K562 (cell line): ENCODE results near the gene DOK1. TPM values are rescaled to one million over a fixed set of nuclear protein-coding genes. Genes with fewer than 3 reads are reported as not detected.
A peak's percentile ranks its signal among the peaks of the same experiment; 100 is the strongest.

Experiments used
- ATAC-seq: fragments of 200-7000 bp; cut with Tn5 transposase; 3 replicates; pipeline ENCODE4 v1.9.1; 2020; ENCODE audit warnings: moderate library complexity
- BruUV-seq: library from RNA; stranded (reverse); fragments of 400-500 nt; replicated peaks from 2 replicates; lab custom pipeline; 2021; lab: Mats Ljungman, UMichigan
- CTCF ChIA-PET: fragments of 300-600 bp; formaldehyde crosslinking; extraction: SDS; loops from one replicate; lab custom pipeline; 2021; ENCODE audit warnings: low intra/inter-chr PET ratio; lab: Yijun Ruan, JAX
- POLR2A ChIA-PET: fragments of 300-600, 350-650 bp; sonication (Branson Sonifier 250); formaldehyde crosslinking; extraction: SDS; loops from one replicate; lab custom pipeline; 2021; ENCODE audit warnings: antibody characterized with exemption, inconsistent platforms; lab: Yijun Ruan, JAX
- DNase-seq, 4 experiments: peaks; one replicate each; pipeline versions ENCODE4 v3.0.0 to v3.0.0-alpha.2; 2011 to 2018; ENCODE audit warnings: low spot score in 3 of 4, mixed read lengths in 3 of 4; ENCODE audit errors: extremely low read depth in 1 of 4
- FAIRE-seq: peaks from 2 replicates; lab custom pipeline; 2011; peaks lifted over from hg19 to GRCh38; lab: Jason Lieb, UNC
- H2AFZ ChIP-seq: 2 replicates; pipeline ENCODE4 v1.6.0; 2011; ENCODE audit warnings: low read depth, low read length, control low read depth, inconsistent platforms
- H3K27ac ChIP-seq: fragments of 200-600 bp; 3 replicates; pipeline ENCODE4 v1.8.0; 2011; ENCODE audit warnings: low read depth, mild to moderate bottlenecking, control low read depth, inconsistent platforms, low read length, moderate library complexity, mixed read lengths; ENCODE audit errors: extremely low read depth
- H3K27me3 ChIP-seq, 2 experiments: fragments of 300-600 bp in 1 of 2; 2 replicates in 1 of 2; 3 replicates in 1 of 2; pipeline versions ENCODE4 v1.6.0 to v1.8.0; 2011; ENCODE audit warnings: inconsistent platforms in 2 of 2, low read length in 2 of 2, mild to moderate bottlenecking in 1 of 2, mixed read lengths in 1 of 2, moderate library complexity in 1 of 2; ENCODE audit not compliant: control insufficient read depth in 2 of 2, insufficient read depth in 2 of 2
- H3K36me3 ChIP-seq: fragments of 300-600 bp; 3 replicates; pipeline ENCODE4 v1.8.0; 2011; ENCODE audit warnings: mild to moderate bottlenecking, low read length, inconsistent platforms; ENCODE audit not compliant: control insufficient read depth, insufficient read depth
- H3K4me1 ChIP-seq, 2 experiments: fragments of 200-600 bp in 1 of 2; replicated peaks in 1 of 2; 2 replicates in 1 of 2; 3 replicates in 1 of 2; pipeline versions ENCODE4 v1.5.1 to v1.8.0; 2011; ENCODE audit warnings: inconsistent platforms in 2 of 2, low read length in 2 of 2, mild to moderate bottlenecking in 1 of 2, mixed read lengths in 1 of 2, moderate library complexity in 1 of 2; ENCODE audit not compliant: control insufficient read depth in 2 of 2, insufficient read depth in 2 of 2
- H3K4me2 ChIP-seq: 2 replicates; pipeline ENCODE4 v1.6.1; 2011; ENCODE audit warnings: low read length, control low read depth, inconsistent platforms, mixed read lengths; ENCODE audit not compliant: insufficient read depth
- H3K4me3 ChIP-seq: fragments of 200-600 bp; sonication (generic), shearing (Covaris generic); 2 replicates; pipeline ENCODE4 v1.5.1; 2016; ENCODE audit warnings: control low read depth, inconsistent platforms
- H3K79me2 ChIP-seq: fragments of 200-600 bp; 3 replicates; pipeline ENCODE4 v1.8.0; 2011; ENCODE audit warnings: low read length, inconsistent platforms; ENCODE audit not compliant: control insufficient read depth, insufficient read depth
- H3K9ac ChIP-seq, 2 experiments: 2 replicates each; pipeline versions ENCODE4 v1.6.0 to v1.6.1; 2011; ENCODE audit warnings: low read depth in 2 of 2, low read length in 2 of 2, control low read depth in 1 of 2, inconsistent platforms in 1 of 2, mild to moderate bottlenecking in 1 of 2, mixed read lengths in 1 of 2; ENCODE audit not compliant: insufficient read depth in 1 of 2
- H3K9me1 ChIP-seq: one replicate; pipeline ENCODE4 v1.6.0; 2011; ENCODE audit warnings: inconsistent platforms, mild to moderate bottlenecking, low read length, moderate library complexity; ENCODE audit not compliant: control insufficient read depth, insufficient read depth
- H3K9me3 ChIP-seq: replicated peaks from 2 replicates; pipeline ENCODE4 v1.5.1; 2011; ENCODE audit warnings: low read depth, low read length, inconsistent platforms; ENCODE audit not compliant: control insufficient read depth, insufficient read depth
- H4K20me1 ChIP-seq: replicated peaks from 2 replicates; pipeline ENCODE4 v1.6.1; 2011; ENCODE audit warnings: low read length, inconsistent platforms, mixed read lengths; ENCODE audit not compliant: control insufficient read depth, insufficient read depth
- ATF7 ChIP-seq: fragments of 450-650 bp; IDR thresholded peaks from 2 replicates; pipeline ENCODE4 v1.7.1; 2014; ENCODE audit warnings: mild to moderate bottlenecking, moderate library complexity
- CTCF ChIP-seq, 3 experiments: IDR thresholded peaks in 2 of 3; conservative IDR thresholded peaks in 1 of 3; 2 replicates each; pipeline ENCODE4 v1.5.1; 2011 to 2012; ENCODE audit warnings: low read length in 3 of 3, mild to moderate bottlenecking in 3 of 3, control low read depth in 2 of 3, improper control_type of control experiment in 1 of 3, inconsistent platforms in 1 of 3, low read depth in 1 of 3, mixed read lengths in 1 of 3, moderate library complexity in 1 of 3; ENCODE audit not compliant: insufficient read depth in 2 of 3
- FIP1L1 ChIP-seq: fragments of 200-400 bp; formaldehyde crosslinking; IDR thresholded peaks from 2 replicates; pipeline ENCODE4 v1.6.1; 2018; ENCODE audit warnings: mild to moderate bottlenecking, low read depth, low read length; ENCODE audit not compliant: poor library complexity, severe bottlenecking
- FOXK2 ChIP-seq, 2 experiments: fragments of 450-650 bp; IDR thresholded peaks in 1 of 2; conservative IDR thresholded peaks in 1 of 2; 2 replicates each; pipeline ENCODE4 v1.6.1; 2016; ENCODE audit warnings: low read depth in 2 of 2, mild to moderate bottlenecking in 1 of 2
- NCOA2 ChIP-seq, 2 experiments: fragments of 450-650 bp; IDR thresholded peaks; 2 replicates each; pipeline ENCODE4 v1.6.1; 2018; ENCODE audit warnings: mild to moderate bottlenecking in 2 of 2, moderate library complexity in 1 of 2; ENCODE audit not compliant: partially characterized antibody in 2 of 2
- NEUROD1 ChIP-seq: fragments of 150-350 bp; IDR thresholded peaks from 2 replicates; pipeline ENCODE4 v1.6.1; 2014; ENCODE audit warnings: borderline replicate concordance, low read length, low read depth; ENCODE audit not compliant: partially characterized antibody
- NFIC ChIP-seq: fragments of 450-650 bp; IDR thresholded peaks from 2 replicates; pipeline ENCODE4 v1.6.1; 2017; ENCODE audit warnings: mild to moderate bottlenecking, inconsistent platforms
- RBBP5 ChIP-seq: fragments of 200-600 bp; sonication (generic); IDR thresholded peaks from 2 replicates; pipeline ENCODE4 v1.6.1; 2012; ENCODE audit warnings: borderline replicate concordance, mild to moderate bottlenecking, low read length, control low read depth, inconsistent platforms; ENCODE audit not compliant: insufficient read depth, poor library complexity, severe bottlenecking
- SMAD4 ChIP-seq: fragments of 250-450 bp; sonication (Bioruptor Pico); conservative IDR thresholded peaks from 2 replicates; pipeline ENCODE4 v1.8.0; 2021; ENCODE audit warnings: inconsistent platforms, mild to moderate bottlenecking, moderate library complexity
- XRCC5 ChIP-seq: fragments of 200-400 bp; formaldehyde crosslinking; IDR thresholded peaks from 2 replicates; pipeline ENCODE4 v1.6.1; 2017; ENCODE audit warnings: low read depth, mild to moderate bottlenecking, low read length
- ZBTB12 ChIP-seq: fragments of 250-450 bp; sonication (Bioruptor Pico); IDR thresholded peaks from 2 replicates; pipeline ENCODE4 v1.4.0; 2020
- ZBTB5 ChIP-seq: fragments of 450-650 bp; IDR thresholded peaks from 2 replicates; pipeline ENCODE4 v1.6.1; 2017; ENCODE audit warnings: antibody characterized with exemption
- ZBTB7A ChIP-seq: IDR thresholded peaks from 2 replicates; pipeline ENCODE4 v1.6.1; 2011; ENCODE audit warnings: low read depth, mild to moderate bottlenecking, low read length, moderate library complexity, borderline replicate concordance; ENCODE audit not compliant: control insufficient read depth
- ZNF263 ChIP-seq: sonication (generic); formaldehyde crosslinking; IDR thresholded peaks from 2 replicates; pipeline ENCODE4 v1.8.0; 2022; ENCODE audit warnings: mild to moderate bottlenecking, missing genetic modification reagents, borderline replicate concordance
- WGBS: fragments of 100-300 bp; shearing (Covaris generic); methylation state at CpG from one replicate; pipeline ENCODE4 v1.1.6; 2016; ENCODE audit warnings: low coverage, mixed read lengths; ENCODE audit not compliant: insufficient coverage; ENCODE audit errors: missing lambda C conversion rate; 5-methylcytosine and 5-hydroxymethylcytosine counted together
- in situ Hi-C: fragments of 300-500 bp; cut with MboI; formaldehyde crosslinking; loops from 4 replicates; pipeline ENCODE4 v1.15.0; 2018; ENCODE audit warnings: inconsistent platforms, mixed read lengths
- intact Hi-C: fragments of 100-400 bp; cut with micrococcal nuclease; formaldehyde crosslinking; loops from 2 replicates; pipeline ENCODE4 v1.14.2; 2022
- polyA plus RNA-seq, 8 experiments: library from polyadenylated mRNA; depleted of rRNA in 4 of 8; stranded (reverse) in 5 of 8; unstranded in 3 of 8; fragments of >200 nt; fragmentation: Nextera tagmentation in 2 of 8; fragmentation: Illumina TruSeq in 1 of 8; extraction: Ambion mirVana in 2 of 8; extraction: Trizol in 1 of 8; gene quantifications; 2 replicates each; pipeline versions ENCODE4 v1.2.1 to v1.2.3, GENCODE V29; 2011 to 2014; ENCODE audit warnings: inconsistent platforms in 1 of 8, missing spikeins in 1 of 8
- total RNA-seq, 7 experiments: library from RNA; depleted of rRNA in 6 of 7; stranded (reverse); fragments of >200 nt in 6 of 7; fragmentation: Illumina TruSeq in 2 of 7; extraction: Trizol in 2 of 7; gene quantifications; 2 replicates each; pipeline versions ENCODE4 v1.2.1 to v1.2.3, GENCODE V29; 2011 to 2021; ENCODE audit warnings: low replicate concordance in 1 of 7

Gene DOK1
- total and polyA plus RNA-seq, 9 of the 15 experiments (the other 6 are each of a cell fraction or from before 2014, with no cell fraction given) = 0.59 to 36.4 (median 16.1) TPM

DNA sequence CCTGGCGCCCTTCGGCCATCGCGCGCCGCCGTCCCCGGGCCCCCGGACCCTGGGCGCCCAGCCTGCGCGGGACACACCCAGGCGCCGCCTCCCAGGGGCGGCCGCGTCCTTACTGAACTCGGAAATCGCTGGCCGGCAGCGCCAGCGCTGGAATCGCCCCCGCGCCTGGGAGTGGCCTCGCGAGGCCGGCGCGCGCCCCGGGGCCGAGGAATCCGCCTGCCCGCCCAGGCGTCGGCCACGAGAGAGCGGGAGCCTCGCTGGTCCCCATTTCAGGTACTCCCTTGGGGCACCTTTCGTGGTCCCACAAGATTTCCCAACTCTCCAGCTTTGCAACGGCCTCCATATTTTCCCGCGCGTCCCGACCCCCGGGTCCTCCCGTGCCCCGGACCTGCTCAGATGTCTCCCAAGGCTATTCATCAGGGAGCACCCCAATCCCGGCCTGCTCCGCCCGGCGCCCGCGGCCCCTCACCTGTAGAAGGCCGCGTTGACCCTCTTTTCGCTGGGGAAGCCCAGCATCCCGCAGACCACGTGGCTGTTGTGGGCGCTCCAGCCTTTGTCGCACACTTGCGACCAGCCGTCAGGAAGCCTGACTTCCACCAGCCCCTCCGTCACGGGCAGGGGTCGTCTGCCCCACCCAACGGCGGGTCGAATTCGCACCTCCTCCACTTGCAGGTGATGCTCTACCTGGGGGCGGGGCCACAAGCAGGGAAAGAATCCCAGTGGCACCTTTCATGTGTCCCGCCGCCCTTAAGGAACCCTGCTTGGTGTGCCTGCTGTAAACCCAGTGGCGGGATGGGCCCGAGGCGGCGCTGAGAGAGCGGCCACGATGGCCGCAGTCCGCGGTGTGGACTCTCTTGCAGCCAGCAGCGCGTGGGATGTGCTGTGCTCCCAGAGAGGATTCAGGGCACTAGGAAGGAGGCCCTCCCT lies 5.4 kb upstream of the DOK1 start:
- ATAC-seq (peak; percentile 94), FAIRE-seq (peak; percentile 49), DNase-seq (peak; percentile 84 to 91 (median 89))
- in situ Hi-C loops (no loop called here), intact Hi-C loops (no loop called here)
- Histone ChIP-seq H3K27me3 (no peaks in the 10 kb centered on the region), H3K79me2 (peaks cover 1% of the 10 kb centered on the region; the same call in 1 of the 3 replicates), H3K4me2 (peak overlapping the region; percentile 77), H4K20me1 (no peaks in the 10 kb centered on the region), H3K9ac (peak overlapping the region; percentile 65 to 93), H3K36me3 (no peaks in the 10 kb centered on the region), H2AFZ (peak overlapping the region; percentile 81), H3K9me1 (no peaks in the 10 kb centered on the region), H3K9me3 (no peaks in the 10 kb centered on the region), H3K27ac (peak overlapping the region; percentile 63), H3K4me3 (peak overlapping the region; percentile 46), H3K4me1 (peaks cover 26 to 48% of the 10 kb centered on the region in 2 experiments)
- POLR2A ChIA-PET = interaction anchor here (1.2 kb wide), 1 partner anchor 18 kb away, joined by 3 read pairs; no protein-coding TSS in a partner anchor
- CTCF ChIA-PET = no interaction called here
- 38% methylated on average over 64 of the region's 85 CpGs for WGBS
- TSS peak; percentile 80 for BruUV-seq
- TF ChIP-seq FIP1L1 (no peak), NEUROD1 (peak; percentile 16), FOXK2 (conservative IDR thresholded peaks at IDR 0.05 in 1 of 2, IDR thresholded peaks at IDR 0.05 in 1 of 2; ENCODE audit: low read depth in 2 of 2) (no peak), ZBTB5 (no peak), ZBTB7A (peak; percentile 86; the same call in 1 of the 2 replicates), SMAD4 (CRISPR knock-in tag) (peak; percentile 78), XRCC5 (0 out of 2 replicates have a peak, but pooled peaks have one; percentile 58), CTCF (IDR thresholded peaks at IDR 0.05 in 2 of 3, conservative IDR thresholded peaks at IDR 0.05 in 1 of 3; ENCODE audit: insufficient read depth in 2 of 3, low read depth in 1 of 3, low read length in 3 of 3) (peak in 1 of 3 experiments; percentile 2; a peak in 1 of 6 replicates), NCOA2 (IDR thresholded peaks at IDR 0.05; ENCODE audit: partially characterized antibody in 2 of 2) (no peak), ZNF263 (CRISPR knock-in tag) (peak; percentile 90), NFIC (0 out of 2 replicates have a peak, but pooled peaks have one; percentile 23), ATF7 (peak; percentile 51; the same call in 1 of the 2 replicates), RBBP5 (peak; percentile 1), ZBTB12 (CRISPR knock-in tag) (no peak)
